ENCODE data around the gene RAPGEF3. TPM values are rescaled to one million over a fixed set of nuclear protein-coding genes. Genes with fewer than 3 reads are reported as not detected.

Gene RAPGEF3
- total RNA-seq, 2 donors from 2014 or later = 0.19 to 0.25 TPM

DNA sequence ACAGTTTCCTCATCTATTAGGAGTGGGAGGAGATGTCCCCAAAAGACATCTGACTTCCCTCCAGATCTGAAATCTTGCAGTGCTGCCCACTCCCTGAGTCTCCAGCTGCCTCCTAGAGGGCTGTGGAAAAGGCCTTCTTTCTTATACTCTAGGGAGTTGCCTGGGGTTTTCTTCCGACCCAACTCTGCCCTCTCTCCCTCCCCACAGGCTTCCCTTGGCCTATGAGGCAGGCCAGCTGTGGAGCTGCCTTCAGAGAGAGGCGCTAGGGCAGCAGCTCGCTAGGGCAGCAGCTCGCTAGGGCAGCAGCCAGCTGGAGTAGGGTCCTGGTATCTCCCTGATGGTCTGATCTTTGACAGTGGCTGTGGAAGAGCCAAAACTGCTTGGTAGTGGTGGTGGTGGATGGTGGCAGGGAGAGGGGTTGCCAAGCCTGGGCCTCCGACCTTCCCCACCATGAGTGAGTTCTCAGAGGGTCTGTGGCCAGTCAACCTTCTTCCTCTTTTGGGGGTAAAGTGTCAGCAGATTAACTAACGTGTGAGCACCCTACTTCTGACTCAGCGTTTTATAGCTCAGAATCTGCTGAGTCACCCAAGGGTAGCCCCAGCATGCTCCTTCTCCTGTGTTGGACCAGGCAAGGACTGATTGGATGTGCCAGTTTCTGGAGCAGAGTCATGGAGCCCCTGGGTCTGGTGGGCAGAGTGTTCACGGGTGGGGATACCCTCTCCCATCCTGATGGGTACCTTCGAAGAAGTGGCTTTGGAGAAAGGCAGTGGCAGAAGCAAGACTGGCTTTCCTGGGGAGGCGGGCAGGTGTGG is 16.6 kb upstream of the RAPGEF3 start:
- Mint-ChIP-seq H3K4me3 (peak overlapping the region; percentile 14), H3K9me3 (no peaks in the 10 kb centered on the region), H3K4me1 (ENCODE audit: low read depth in 2 of 2) (peaks cover 28 to 30% of the 10 kb centered on the region in 2 donors), H3K36me3 (no peaks in the 10 kb centered on the region), H3K27me3 (peaks cover 0 to 3% of the 10 kb centered on the region in 2 donors), H3K27ac (peak overlapping the region; percentile 22 to 78)
- DNase-seq (ENCODE audit: low spot score) = no peak
- ATAC-seq = no peak

DNA sequence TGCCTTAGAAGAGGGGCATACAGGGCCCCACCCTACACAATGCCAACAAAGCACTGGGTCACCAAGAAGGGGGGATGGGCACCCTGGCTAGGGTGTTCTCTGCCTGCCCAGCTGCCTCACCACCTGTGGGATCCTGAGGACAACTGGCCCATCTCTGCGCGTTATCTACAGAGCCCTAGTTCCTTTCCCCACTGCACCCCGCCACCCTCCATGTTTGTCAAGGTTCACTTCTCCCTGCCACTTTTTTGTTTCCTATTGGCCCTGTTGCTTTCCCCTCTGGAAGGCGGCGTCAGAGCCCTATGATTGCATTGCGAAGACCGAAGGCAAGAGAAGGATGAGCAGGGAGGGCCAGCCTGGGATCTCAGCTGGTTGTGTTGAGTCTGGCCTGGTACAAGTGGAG is 16.0 kb upstream of the RAPGEF3 start:
- peaks cover 28 to 30% of the 10 kb centered on the region in 2 donors for H3K4me1 Mint-ChIP-seq (ENCODE audit: low read depth in 2 of 2)
- no peaks in the 10 kb centered on the region for H3K9me3 Mint-ChIP-seq
- H3K4me3 Mint-ChIP-seq = peak overlapping the region; percentile 83
- no peak for ATAC-seq
- no peak for DNase-seq (ENCODE audit: low spot score)
- H3K36me3 Mint-ChIP-seq = no peaks in the 10 kb centered on the region
- H3K27me3 Mint-ChIP-seq = peaks cover 0 to 3% of the 10 kb centered on the region in 2 donors
- peak overlapping the region; percentile 22 to 78 for H3K27ac Mint-ChIP-seq

DNA sequence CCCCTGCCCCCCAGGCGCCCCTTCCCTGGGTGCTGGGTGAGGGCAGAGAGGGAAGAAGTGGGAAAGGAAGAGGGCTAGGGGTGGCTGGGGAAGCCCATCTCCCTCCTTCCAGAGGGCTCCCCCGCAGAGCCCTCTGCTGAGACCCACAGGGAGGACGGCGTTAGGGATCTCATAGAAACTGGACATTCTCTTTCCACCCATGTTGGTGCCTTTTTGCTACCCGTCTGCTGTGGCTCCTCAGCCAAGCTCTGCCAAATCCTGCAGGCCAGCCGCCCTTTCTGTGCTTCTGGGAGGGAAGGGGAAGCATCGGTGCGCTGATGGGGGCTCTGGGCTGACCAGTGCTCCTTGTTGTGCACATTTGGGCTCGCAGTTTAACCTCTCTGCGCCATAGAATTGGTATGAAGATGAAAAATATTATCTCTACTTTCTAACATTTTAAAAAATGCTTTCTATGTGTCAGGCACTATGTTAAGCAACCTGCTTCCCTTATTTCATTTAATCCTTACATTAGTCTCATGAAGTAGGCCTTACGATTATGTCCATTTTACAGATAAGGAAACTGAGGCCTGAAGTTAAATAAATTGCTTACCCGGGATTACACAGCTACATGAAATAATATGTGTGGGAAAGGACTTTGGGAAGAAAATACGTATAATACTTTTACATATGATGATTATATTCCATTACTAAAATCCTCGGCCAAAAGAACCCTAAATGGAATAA is 15.3 kb upstream of the RAPGEF3 start:
- no peaks in the 10 kb centered on the region for H3K36me3 Mint-ChIP-seq
- peaks cover 25% of the 10 kb centered on the region in 2 donors for H3K4me1 Mint-ChIP-seq (ENCODE audit: low read depth in 2 of 2)
- peaks cover 0 to 3% of the 10 kb centered on the region in 2 donors for H3K27me3 Mint-ChIP-seq
- peak overlapping the region; percentile 83 for H3K4me3 Mint-ChIP-seq
- H3K27ac Mint-ChIP-seq = peak overlapping the region; percentile 22 to 80
- DNase-seq (ENCODE audit: low spot score) (no peak), ATAC-seq (peak in 1 of 2 donors; percentile 3)
- no peaks in the 10 kb centered on the region for H3K9me3 Mint-ChIP-seq

DNA sequence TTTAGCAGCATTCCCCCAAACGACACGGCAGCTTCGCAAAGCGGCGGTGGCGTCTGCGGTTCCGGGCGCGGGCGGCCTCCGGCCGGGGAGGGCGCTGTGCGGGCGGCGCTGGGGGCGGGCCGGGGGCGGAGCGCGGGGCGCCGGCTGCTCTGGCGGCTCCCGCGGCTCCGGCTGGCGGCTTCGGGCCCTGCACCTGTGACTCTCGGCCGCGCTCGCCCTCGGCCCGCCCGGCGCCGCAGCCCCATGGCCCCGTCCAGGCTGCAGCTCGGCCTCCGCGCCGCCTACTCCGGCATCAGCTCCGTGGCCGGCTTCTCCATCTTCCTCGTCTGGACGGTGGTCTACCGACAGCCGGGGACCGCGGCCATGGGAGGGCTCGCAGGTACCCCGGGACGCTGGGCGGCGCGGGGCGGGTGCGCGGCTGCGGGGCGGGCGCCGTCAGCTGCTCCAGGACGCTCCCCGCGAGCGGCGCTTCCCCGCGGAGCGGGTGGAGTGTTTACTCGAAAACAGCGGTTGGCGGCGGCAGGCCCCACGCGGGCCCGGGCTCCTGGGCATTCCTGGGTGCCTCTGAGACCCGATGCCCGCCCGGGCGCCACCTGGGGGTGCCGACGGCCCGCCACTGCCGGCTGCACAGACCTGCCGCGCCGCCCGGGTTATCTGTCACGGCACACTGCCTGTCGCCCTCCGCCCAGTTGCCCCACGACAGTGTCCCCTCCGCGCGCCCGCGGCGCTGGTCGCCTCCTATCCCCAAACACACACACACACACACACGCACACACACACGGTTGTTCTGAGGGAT is 14.6 kb upstream of the RAPGEF3 start, which contains the start of gene SLC48A1:
SLC48A1 (plus strand) TSS at position 177 of the 796 bp plus-strand sequence; CDS start at position 244, 67 bp downstream.
- peak; percentile 89 to 91 for ATAC-seq
- Mint-ChIP-seq H3K4me1 (ENCODE audit: low read depth in 2 of 2) (peaks cover 23 to 24% of the 10 kb centered on the region in 2 donors), H3K36me3 (no peaks in the 10 kb centered on the region), H3K27me3 (peaks cover 0 to 3% of the 10 kb centered on the region in 2 donors), H3K27ac (peak within 1 kb of the TSS; percentile 53 to 80), H3K4me3 (peak within 1 kb of the TSS; percentile 83), H3K9me3 (no peaks in the 10 kb centered on the region)
- peak; percentile 79 for DNase-seq (ENCODE audit: low spot score)

DNA sequence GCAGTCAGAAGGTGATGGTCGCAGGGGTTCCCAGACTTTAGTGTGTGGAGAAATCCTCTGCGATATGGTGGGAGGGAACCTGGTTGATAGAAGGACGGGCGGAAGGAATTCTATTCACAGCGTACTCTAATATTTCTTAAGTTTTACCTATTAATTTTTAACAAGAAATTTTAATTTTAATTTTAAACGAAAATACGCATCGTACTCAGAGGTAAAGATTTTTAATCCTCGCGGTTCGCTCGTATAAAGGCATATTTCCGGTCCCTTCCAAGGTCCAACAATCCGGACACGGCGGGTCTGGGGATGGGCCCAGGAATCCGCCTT is 14.0 kb upstream of the RAPGEF3 start:
- no peaks in the 10 kb centered on the region for H3K9me3 Mint-ChIP-seq
- peak overlapping the region; percentile 79 for H3K4me3 Mint-ChIP-seq
- H3K4me1 Mint-ChIP-seq (ENCODE audit: low read depth in 2 of 2) = peaks cover 19 to 21% of the 10 kb centered on the region in 2 donors
- DNase-seq (ENCODE audit: low spot score) (no peak), ATAC-seq (no peak)
- peak overlapping the region; percentile 53 to 74 for H3K27ac Mint-ChIP-seq
- no peaks in the 10 kb centered on the region for H3K36me3 Mint-ChIP-seq
- H3K27me3 Mint-ChIP-seq = peaks cover 0 to 3% of the 10 kb centered on the region in 2 donors

DNA sequence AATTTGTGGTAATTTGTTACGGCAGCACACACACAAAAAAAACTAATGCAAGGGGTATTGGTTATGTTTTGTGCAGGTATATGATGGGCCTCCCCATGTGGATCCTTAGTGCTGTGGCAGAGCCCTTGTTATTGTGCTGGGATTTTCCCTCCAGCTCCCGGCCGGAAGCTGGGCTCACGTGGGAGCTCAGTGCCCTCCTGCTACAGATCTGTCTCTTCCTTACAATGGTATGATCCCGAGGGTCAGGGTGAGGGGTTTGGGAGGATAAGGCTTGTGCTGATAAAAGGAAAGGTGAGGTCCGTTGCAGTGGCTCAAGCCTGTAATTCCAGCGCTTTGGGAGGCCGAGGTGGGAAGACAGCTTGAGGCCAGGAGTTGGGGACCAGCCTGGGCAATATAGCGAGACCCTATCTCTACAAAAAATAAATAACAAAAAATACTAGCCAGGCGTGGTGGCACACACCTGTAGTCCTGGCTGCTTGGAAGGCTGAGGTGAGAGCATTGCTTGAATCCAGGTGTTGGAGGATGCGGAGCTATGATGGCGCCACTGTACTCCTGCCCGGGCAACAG is 13.5 kb upstream of the RAPGEF3 start:
- peaks cover 17 to 19% of the 10 kb centered on the region in 2 donors for H3K4me1 Mint-ChIP-seq (ENCODE audit: low read depth in 2 of 2)
- ATAC-seq = no peak
- H3K27me3 Mint-ChIP-seq = peaks cover 0 to 7% of the 10 kb centered on the region in 2 donors
- no peaks in the 10 kb centered on the region for H3K36me3 Mint-ChIP-seq
- H3K27ac Mint-ChIP-seq = peak overlapping the region; percentile 53 to 74
- H3K9me3 Mint-ChIP-seq = no peaks in the 10 kb centered on the region
- peak overlapping the region; percentile 79 for H3K4me3 Mint-ChIP-seq
- DNase-seq (ENCODE audit: low spot score) = no peak

DNA sequence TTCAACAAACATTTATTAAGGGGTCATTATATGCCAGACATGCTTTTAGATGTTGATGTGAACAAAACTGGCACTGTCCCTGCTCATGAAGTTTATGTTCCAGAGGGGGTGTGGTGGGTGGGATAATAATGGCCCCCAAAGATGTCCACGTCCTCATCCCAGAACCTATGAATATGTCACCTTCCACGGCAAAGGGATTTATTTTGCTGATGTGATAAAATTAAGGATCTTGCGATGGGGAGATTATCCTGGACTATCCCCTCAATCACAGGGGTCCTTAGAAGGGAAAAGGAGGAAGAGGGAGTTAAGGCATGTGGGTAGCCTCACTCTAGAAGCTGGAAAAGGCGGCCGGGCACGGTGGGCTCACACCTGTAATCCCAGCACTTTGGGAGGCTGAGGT is 12.6 kb upstream of the RAPGEF3 start:
- peaks cover 17 to 19% of the 10 kb centered on the region in 2 donors for H3K4me1 Mint-ChIP-seq (ENCODE audit: low read depth in 2 of 2)
- no peak overlapping the region for H3K4me3 Mint-ChIP-seq
- no peaks in the 10 kb centered on the region for H3K36me3 Mint-ChIP-seq
- peaks cover 0 to 7% of the 10 kb centered on the region in 2 donors for H3K27me3 Mint-ChIP-seq
- no peaks in the 10 kb centered on the region for H3K9me3 Mint-ChIP-seq
- DNase-seq (ENCODE audit: low spot score) (no peak), ATAC-seq (no peak)
- no peak overlapping the region for H3K27ac Mint-ChIP-seq

DNA sequence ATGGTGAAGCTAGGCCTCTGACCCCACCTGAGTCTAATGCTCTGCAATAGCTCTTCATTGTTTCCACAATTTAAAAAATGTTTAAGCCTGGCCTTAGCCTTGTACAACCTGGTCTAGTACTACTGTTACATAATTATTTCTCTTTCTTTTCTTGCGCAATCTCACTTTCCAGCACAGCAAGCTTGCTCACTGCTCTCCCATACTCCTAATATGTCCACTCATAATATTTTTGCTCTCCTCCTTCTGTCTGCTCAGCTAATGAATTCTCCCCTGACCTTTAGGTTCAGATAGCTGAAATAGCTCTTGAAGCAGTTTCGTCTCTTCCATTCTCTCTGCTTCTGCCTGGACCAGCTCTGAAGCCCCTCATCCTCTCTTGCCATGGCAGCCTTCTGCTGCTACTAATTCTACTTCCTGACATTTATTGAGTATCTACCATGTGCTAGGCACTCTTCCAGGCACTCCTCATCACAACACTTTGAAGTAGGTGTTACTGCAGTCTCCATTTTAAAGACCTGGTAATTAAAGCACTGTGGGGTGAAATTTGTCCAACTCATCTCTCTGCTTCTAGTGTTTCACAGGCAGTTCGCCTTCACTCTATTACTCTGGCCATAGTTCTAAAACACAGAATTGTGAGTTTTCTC is 11.5 kb upstream of the RAPGEF3 start:
- H3K27ac Mint-ChIP-seq = no peak overlapping the region
- DNase-seq (ENCODE audit: low spot score) (no peak), ATAC-seq (no peak)
- H3K4me1 Mint-ChIP-seq (ENCODE audit: low read depth in 2 of 2) = peaks cover 14 to 15% of the 10 kb centered on the region in 2 donors
- no peak overlapping the region for H3K4me3 Mint-ChIP-seq
- peaks cover 0 to 7% of the 10 kb centered on the region in 2 donors for H3K27me3 Mint-ChIP-seq
- H3K36me3 Mint-ChIP-seq = no peaks in the 10 kb centered on the region
- no peaks in the 10 kb centered on the region for H3K9me3 Mint-ChIP-seq

DNA sequence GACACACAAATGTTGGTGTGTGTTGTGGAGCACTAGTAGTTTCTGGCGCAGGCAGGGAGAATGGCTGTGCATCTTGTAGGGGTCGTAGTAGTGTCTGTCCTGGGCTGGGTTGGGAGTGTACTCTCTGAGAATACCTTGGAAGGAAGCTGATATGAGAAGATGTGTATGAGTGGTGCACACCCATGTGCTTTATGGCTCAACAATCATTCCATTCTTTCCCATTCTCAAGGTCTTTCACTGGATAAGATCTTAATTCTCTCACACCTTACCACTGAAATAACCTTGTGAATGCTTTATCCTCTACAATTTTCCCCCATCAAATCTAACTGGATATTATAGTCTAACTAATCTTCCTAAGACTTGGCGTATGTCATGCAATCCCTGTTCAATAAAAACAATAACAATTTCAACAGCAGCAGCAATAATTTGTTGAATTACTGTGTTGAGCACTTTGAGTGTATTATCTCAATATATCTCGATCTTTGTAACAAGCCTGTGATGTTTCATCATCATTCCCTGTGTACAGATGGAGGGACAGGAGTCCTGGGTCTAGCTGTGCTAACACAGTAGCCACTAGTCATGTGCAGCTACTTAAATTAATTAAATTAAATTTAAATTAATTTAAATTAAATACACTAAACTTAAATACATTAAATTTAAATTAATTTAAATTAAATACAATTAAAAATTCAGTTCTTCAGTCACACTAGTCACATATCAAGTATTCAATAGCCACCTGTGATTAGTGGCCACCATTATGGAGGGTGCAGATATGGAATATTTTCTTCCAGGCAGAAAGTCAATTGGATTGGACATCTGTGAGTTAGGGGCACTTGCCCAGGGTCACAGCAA is 10.8 kb upstream of the RAPGEF3 start:
- Mint-ChIP-seq H3K27ac (no peak overlapping the region), H3K4me3 (no peak overlapping the region), H3K4me1 (ENCODE audit: low read depth in 2 of 2) (peaks cover 8 to 11% of the 10 kb centered on the region in 2 donors), H3K27me3 (peaks cover 0 to 7% of the 10 kb centered on the region in 2 donors), H3K9me3 (no peaks in the 10 kb centered on the region), H3K36me3 (no peaks in the 10 kb centered on the region)
- no peak for ATAC-seq
- DNase-seq (ENCODE audit: low spot score) = no peak

DNA sequence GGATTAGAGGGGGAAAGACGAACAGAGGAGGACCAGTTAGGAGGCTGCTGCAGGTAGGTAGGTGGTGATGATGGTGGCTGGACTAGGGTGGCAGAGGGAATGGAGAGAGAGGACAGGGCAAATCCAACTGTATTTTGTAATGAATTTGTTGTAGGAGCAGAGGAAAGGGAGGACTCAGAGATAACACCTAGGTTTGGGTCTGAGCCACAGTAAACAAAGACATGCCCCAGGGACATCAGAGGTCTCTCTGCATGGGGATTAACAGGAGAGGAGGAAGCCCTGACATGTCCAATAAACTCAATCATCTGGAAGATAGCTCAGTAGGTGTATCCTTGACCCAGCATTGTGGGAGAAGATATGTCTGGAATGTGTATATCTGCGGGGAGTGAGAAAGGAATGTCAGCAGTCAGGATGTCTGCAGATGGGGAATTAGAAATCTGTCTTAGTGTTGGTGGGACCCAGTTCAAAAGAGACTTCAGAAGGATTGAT is 9.7 kb upstream of the RAPGEF3 start:
- ATAC-seq (no peak), DNase-seq (ENCODE audit: low spot score) (no peak)
- Mint-ChIP-seq H3K36me3 (no peaks in the 10 kb centered on the region), H3K27ac (no peak overlapping the region), H3K4me3 (no peak overlapping the region), H3K27me3 (peaks cover 0 to 7% of the 10 kb centered on the region in 2 donors), H3K4me1 (ENCODE audit: low read depth in 2 of 2) (peaks cover 5% of the 10 kb centered on the region in 2 donors), H3K9me3 (no peaks in the 10 kb centered on the region)

DNA sequence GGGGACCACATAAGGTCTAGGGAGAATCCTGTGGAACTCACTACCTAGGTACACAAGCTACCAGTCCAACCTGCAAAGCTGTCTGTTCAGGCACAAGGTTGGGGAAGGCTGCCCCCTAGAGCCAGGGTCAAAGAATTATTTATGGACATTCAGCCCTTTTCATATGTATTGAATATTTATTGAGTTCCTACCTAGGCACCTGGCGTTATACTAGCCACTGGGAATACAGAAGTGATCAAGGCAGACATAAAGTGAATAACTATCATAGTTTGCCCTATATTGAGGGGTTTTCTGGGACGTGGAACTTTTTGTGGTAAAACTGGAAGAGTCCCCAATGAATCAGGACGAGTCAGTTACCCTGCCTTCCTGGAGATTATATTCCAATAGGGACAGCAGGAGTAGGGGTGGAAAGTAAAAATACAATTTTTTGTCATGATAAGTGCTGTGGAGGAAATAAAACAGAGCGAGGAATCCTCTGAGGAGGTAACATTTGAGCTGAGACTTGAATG is 8.6 kb upstream of the RAPGEF3 start:
- H3K4me3 Mint-ChIP-seq = no peak overlapping the region
- peaks cover 0 to 5% of the 10 kb centered on the region in 2 donors for H3K27me3 Mint-ChIP-seq
- H3K27ac Mint-ChIP-seq = no peak overlapping the region
- no peak for DNase-seq (ENCODE audit: low spot score)
- no peaks in the 10 kb centered on the region for H3K9me3 Mint-ChIP-seq
- H3K4me1 Mint-ChIP-seq (ENCODE audit: low read depth in 2 of 2) = peaks cover under 1 to 2% of the 10 kb centered on the region in 2 donors
- ATAC-seq = peak; percentile 45 to 60
- H3K36me3 Mint-ChIP-seq = no peaks in the 10 kb centered on the region

Data from natural killer cell treated with Interleukin-12 subunit alpha and Interleukin-12 subunit beta and Interleukin-15 and Interleukin-18, amount 100 ng/mL, for 72 hours (primary cell).